Left colon (tissue), 2 donors: ENCODE data around the gene HTRA3. TPM values are rescaled to one million over a fixed set of nuclear protein-coding genes. Genes with fewer than 3 reads are reported as not detected.
"Not testable (repeated sequence)": the region's sequence is repeated elsewhere in the genome, so short reads cannot be mapped to it uniquely, and the experiment has no call there.

Experiments used
- ATAC-seq: fragments of 200-7000 bp; cut with Tn5 transposase; one replicate; pipeline ENCODE4 v1.9.1; 2020; ENCODE audit warnings: mild to moderate bottlenecking, moderate library complexity
- DNase-seq, 2 donors: peaks; one replicate each; pipeline ENCODE4 v3.0.0-alpha.2; 2020
- intact Hi-C, 2 donors: fragments of 100-400 bp; cut with DNase I in 1 of 2; cut with micrococcal nuclease in 1 of 2; formaldehyde crosslinking; loops; one replicate each; pipeline versions ENCODE4 v1.11.2 to v1.14.0; 2022; cut with DNase I, micrococcal nuclease
- total RNA-seq, 2 donors: library from RNA; stranded (reverse); fragmentation: NEBNext Ultra II Directional; extraction: Animal tissue kit (Norgen Biotek cat#: 25700); gene quantifications; one replicate each; pipeline ENCODE4 v1.2.1, GENCODE V29; 2021
- donor health status: DM: no; HTN: no; CAD: no.
- donor health status: DM: yes; HTN: yes; CAD: no.

Gene HTRA3
- total RNA-seq, 2 donors from 2014 or later, result 2.5 to 6.6 TPM

DNA sequence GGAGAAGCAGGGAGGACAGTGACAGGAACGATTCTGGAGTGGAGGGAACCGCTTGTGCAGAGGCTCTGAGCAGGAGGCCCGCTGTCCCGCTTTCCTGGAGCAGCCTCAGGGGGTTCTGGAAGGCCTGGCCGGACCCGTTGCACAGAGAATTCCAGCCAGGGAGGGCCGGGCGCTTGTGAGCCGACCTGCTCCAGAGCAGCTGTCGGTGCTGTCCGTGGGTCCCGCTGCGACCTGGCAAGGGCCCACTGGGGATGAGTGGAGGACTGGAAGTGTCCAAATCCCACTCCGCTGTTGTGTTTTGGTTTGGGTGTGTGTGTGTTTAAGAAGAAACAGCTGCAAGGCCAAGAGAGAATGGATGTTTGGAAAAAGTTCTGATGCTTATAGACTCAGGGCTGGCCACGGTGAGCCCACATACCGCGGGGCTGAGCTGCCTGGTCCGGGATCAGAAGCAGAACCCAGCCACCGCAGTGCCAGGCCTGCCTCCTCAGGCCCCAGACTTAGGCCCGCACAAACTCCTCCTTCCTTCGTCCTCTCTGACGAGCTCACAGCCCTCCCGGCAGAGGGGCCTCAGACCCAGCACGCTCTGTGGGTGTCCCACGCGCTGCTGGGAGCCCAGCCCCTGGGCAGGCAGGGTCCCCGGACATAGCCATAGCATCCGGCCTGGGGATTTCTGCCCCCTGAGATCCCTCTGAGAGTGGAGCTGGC is 73.9 kb downstream of the HTRA3 start:
- ATAC-seq, result no peak
- DNase-seq, result no peak
- intact Hi-C loops, result no loop called here

DNA sequence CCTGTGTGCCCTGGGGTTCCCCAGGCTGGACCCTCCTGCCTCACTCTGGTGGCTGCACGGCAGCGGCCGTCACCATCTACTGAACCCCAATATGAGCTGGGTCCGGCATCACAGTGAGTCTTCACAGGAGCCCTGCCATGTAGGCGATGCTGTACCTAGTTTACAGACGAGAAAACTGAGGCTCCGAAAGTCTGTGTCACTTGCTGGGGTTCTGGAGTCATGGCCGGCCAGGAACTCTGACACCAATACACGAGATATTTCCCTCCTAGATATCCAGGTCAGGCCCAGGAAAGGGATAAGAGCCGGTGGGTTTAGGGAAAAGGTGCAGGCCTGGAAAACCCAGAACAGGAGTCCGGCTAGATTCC is 74.4 kb downstream of the HTRA3 start:
- intact Hi-C loops, result no loop called here
- no peak for DNase-seq
- no peak for ATAC-seq

DNA sequence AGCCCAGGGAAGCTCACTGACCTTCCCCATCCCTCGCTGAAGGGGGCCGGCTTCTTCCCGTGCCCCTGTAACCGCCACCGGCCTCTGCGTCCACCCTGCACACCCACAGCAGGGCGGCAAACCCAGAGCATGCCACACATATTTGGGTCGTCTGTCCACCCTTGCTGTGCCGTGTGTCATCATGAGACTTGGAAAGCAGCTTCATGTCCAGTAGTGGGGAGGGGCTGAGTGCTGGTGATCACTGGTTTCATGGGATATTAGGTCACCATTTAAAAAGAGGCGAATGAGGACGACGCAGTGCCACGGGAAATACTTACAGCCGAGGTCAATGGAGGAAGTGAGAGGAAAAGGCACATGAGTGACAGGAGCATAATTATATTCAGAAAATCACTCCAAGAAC is 74.8 kb downstream of the HTRA3 start:
- ATAC-seq (no peak), DNase-seq (no peak)
- intact Hi-C loops, result no loop called here

DNA sequence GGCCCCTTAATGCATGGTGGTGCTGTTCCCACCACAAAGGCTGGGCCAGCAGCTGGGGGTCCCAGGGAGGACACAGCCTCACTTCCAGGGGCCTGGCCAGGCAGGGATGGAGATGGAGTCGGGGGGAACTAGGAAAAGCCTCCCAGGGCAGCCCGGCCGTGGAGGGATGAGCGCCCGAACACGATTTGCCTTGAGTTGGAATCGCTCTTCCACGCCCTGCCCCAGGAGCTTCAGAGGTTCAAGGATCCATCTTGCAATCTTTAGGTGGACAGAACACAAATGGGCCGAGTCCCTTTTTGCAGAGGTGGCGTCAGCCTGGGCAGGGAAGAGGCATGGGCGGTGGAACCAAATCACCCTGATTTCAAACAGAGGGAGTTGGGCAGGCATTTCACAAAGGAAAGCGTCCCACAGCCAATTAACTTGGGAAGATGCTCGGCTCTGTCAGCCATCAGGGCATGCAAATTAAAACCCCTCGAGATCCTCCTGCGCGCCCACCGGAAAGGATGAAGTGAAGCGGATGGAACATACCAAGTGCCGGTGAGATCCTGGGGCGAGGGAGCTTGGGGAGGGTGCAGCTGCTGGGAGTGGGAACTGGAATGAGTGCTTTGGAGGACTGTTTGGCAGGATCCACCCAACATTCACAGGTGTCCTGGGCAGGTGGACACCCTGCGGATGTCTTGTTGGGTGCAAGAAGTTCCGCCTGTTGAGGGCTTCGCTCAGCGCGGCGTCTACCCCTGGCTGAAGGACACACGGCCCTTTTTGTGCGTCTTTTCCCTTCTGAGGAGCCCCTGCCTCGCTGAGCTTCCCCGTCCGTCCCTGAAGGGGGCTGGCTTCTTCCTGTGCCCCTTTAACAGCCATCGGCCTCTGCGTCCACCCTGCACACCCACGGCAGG is 75.7 kb downstream of the HTRA3 start:
- ATAC-seq (no peak), DNase-seq (no peak)

DNA sequence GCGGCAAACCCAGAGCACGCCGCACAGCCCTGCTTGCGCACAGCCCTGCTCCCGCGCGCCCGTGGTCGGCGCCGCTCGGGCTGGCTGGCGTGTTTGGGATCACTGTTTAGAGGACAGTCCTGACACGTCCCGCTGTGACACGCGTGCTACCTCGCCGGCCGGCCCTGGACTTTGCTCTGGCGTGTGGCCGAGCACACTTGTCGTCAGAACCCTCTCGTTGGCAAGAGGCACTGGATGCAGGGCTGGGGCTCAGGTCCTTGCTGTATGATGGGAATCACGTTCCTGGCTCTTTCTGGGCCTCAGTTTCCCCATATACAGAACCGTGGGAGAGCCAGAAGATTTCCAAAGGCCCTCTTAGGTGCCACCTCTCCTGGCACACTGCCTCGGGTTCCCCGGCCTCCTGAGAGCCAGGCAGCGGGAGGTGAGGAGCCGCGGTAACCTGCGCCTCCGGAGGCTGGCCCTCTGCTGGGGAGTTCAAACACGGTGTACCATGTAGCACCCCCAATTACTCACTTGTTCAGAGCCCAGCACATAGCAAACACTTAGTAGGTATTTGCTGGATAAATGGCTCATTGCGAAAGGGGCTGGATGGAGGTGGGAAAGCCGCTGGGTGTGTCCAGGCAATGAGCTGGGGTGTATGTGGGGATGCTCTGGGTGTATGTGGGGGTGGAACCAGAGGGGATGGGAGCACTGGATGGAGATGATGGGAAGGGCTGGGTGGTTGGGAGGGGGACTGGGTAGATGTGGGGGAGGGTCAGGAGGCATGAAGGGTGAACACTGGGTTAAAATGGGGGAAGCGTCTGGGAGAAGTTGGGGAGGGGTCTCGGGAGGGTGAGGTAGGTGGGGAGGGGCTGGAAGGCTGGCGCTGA is 76.6 kb downstream of the HTRA3 start:
- intact Hi-C loops, result no loop called here
- DNase-seq, result no peak
- no peak for ATAC-seq

More for the DNA sequence above, 75.7 kb downstream of the HTRA3 start:
- intact Hi-C loops, result no loop called here

DNA sequence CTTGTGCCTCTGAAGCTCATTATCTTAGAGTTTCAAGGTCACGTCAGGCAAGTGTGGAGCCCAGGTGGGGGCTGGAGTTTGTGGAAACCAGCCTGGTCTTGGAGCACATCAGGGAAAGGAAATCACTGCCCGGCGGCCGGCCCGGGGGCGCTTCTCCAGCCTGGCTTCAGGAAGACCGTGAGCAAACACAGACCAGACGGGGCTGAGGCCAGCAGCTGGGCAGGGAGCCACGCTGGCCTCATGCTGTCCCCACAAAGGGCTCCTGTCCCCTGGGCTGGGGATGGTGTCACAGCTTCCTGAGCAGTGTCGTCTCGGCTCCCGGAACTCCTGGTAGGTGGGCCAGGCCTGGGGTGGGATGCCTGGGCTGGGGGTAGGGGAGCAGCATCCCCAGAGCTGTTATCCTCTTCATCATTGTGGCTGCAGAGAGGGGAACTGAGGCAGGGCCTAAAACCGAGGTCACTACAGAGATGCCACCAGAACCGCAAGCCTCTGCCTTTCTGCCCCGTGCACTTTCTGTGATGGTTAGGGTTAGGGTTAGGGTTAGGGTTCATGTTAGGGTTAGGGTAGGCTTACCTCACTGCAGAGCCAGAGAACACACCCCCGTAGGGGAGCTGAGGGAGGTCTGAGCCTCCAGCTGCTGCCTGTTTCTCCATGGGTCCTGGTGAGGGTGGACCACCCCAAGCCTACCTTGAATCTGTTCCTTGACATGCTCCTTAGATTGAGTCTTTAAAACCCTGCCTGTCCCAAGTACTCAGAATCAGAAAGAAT is 77.5 kb downstream of the HTRA3 start:
- DNase-seq, result no peak
- no peak for ATAC-seq
- intact Hi-C loops, result no loop called here

DNA sequence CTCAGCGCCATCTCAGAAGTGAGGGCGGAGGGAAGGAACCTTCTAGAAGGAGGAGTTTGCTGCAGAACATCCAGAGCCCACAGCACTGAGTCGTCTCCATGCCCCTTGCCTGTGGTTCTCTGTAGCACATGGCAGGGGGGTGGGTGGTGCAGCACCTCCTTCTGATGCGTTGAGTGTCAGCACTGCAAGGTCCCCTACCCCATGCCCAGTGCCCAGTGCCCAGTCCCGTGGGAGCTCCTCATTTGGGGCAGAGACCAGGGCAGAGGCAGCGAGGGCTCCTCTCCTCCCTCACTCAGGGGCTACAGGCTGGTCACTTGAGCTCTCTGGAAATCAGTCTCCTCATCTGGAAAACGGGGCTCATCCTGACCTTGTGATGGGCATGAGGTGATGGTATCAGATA is 78.1 kb downstream of the HTRA3 start:
- no peak for ATAC-seq
- no peak for DNase-seq
- intact Hi-C loops, result no loop called here

DNA sequence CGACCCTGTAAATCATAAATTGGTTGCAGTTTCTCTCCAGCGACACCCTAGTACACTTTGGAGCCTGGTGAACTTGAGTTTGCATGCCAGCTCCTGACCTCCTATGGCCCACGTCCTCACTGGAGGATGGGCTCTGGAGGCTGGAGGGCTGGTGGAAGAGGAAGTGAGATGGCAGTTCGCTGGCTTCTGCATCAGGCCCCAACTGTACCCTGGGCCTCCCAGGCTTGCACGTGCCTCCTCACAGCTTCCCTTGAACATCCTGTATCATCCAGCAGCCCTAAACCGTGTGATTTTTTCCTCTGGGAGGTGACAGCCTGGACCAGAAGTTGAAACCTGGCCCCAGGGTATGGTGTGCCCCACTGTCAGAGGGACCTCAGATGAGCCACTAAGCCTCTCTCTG is 78.5 kb downstream of the HTRA3 start:
- no peak for DNase-seq
- no peak for ATAC-seq
- intact Hi-C loops, result no loop called here

DNA sequence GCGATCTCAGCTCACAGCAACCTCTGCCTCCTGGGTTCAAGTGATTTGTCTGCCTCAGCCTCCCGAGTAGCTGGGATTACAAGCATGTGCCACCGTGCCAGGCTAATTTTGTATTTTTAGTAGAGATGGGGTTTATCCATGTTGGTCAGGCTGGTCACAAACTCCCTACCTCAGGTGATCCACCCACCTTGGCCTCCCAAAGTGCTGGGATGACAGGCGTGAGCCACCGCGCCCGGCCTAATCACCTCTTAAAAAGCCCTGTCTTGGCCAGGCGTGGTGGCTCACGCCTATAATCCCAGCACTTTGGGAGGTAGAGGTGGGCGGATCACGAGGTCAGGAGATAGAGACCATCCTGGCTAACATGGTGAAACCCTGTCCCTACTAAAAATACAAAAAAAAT is 79.7 kb downstream of the HTRA3 start:
- ATAC-seq, intact Hi-C loops, DNase-seq: not testable (repeated sequence)

DNA sequence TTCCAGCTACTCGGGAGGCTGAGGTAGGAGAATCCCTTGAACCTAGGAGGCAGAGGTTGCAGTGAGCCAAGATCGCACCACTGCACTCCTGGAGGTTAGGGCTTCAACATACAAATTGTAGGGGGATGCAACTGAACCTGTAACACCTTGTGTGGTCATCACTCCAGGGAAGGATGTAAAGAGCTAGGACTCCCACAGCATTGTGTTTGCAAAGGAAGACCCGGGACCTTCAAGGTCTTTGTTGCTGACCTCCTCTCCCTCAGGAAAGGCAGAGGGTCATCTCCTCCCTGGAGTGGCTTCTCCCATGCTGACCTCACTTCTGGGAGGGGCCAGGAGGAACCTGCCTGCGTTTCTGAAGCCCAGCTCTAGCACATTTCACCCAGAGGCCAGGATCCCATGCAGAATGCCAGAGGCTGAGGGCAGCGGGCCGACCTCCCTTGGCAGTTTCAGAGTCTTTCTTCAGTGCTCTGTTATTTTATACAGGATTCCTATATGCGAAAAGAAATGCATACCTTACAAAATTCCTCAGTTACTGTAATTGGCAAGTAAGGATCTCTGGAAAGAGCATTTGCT is 80.2 kb downstream of the HTRA3 start:
- DNase-seq (no peak), ATAC-seq (no peak)
- intact Hi-C loops, result no loop called here

DNA sequence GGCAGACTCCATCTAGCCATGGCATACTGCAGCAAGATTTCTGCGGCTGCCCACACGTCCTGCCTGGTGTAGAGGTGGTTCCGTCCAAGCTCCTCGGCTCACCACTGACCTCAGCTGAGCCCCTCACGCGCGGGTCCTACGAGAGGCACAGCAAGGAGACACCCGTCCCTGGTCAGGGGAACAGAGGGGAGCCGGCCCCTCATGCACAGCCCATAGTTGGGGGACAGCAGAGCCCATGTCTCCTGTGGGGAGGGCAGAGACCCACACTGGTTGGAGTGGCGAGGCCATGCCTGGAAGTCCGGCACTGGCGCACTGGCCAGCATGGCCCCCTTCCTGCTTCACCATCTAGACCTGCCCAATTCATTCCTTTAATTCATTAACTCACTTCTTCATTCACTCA is 80.8 kb downstream of the HTRA3 start:
- ATAC-seq (no peak), DNase-seq (no peak)
- intact Hi-C loops, result no loop called here

DNA sequence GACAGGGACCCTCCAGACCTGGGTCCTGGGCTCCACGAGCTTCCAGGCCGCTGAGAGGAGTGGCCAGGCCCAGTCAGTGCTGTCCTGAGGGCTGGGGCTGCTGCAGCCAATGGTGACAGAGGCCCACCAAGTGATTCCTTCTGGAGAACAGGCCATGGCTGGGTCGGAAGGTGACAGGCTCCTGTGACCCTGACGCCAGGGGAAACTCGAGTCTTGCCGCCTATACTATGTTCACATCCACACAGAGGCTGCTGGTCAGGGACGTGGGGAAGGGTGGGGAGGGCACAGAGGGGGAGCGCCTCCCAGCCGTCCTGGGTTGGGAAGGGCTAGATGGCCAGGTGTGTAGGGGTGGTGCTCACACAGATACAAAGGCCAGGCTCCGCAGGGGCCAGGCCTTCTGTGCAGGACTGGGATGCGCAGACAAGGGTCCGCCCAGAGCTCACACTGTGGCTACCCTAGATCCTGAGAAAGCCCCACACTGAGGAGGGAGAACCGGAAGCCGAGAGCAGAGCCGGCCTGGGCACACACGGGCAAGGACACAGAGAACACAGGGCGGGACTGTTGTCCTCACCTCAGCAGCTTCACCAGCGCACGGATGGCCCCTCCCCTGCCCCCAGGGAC is 81.4 kb downstream of the HTRA3 start:
- intact Hi-C loops, result no loop called here
- ATAC-seq (no peak), DNase-seq (no peak)

DNA sequence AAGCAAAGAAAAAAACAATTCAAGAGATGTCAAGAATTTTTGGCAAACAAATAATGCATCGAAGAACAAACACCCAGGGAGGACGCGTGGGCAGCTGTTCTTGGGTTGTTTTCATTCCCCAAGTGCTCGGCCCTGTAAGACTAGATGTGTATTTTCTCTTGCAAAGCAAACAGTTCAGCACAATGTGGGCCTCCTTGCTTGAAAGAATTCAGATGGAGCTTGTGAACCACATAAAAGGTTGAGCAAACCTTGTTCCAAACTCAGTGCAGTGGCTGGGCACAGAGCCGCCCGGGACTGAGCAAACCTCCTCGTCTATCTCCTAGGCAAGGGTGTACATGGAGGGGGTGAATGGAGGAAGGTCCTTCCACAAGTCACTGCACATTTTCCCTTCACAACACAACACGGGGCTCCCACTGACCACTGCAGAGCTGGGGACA is 82.4 kb downstream of the HTRA3 start:
- DNase-seq, result no peak
- intact Hi-C loops, result no loop called here
- no peak for ATAC-seq

DNA sequence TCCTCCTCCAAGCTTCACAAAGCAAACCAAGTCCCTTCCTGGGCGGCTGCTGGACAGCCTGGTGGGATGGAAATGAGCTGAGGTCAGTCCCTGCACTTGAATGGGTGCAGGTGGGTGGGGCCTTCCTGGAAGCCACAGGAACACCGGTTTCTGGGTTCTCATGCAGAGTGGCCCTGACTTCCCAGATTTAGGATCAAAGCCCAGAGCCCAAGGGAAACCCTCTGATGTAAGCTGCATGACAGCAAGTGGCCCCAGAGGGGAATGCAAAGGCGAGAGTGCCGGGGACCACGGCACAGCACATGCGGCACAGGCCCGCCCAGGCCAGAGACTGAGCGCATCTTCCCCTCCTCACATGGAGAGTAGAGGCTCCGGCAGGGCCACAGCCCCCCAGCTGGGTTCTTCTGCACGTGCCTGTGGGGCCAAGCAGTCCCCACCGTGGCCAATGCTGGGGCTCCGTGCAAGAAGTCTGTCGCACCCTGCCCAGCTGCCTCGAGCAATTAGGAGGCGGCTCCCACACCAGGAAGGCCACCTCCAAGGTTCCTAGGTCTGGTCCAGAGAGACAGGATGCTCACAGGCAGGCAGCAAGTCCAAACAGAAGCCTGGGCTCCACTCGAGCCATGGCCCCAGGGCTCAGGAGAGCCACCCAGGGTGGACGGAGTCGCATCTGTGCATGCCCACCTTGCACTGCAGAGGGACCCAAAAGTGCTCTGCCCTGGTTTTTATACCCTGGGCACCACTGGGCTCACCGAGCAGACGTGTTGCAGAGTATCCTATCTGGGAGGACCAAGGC is 83.0 kb downstream of the HTRA3 start:
- ATAC-seq, result no peak
- intact Hi-C loops, result no loop called here
- DNase-seq, result no peak

DNA sequence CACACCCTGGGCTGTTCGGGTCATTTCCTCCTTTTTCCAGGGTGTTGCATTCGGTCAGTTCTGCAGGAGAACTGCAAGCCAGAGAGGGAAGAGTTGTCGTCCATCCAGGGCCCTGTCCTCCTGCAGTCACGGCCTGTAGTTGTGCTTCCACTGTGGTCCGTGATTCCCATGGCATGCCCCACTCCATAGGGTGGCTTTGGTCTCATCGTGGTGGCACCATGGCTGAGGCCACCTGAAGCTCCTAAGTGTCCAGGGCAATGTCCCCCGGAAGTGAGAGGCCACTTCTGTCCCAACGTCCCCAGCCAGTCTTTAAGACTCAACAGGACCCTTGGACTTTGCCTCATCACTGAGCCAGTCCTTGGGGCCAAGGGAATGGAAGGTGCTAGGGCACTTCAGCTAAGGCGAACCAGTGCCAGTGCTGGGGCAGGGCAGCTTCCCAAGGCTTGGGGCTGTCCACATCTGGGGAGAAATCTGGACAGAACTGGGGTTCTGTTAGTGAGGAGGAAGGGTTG is 83.7 kb downstream of the HTRA3 start:
- ATAC-seq, result no peak
- DNase-seq, result no peak
- intact Hi-C loops, result no loop called here

DNA sequence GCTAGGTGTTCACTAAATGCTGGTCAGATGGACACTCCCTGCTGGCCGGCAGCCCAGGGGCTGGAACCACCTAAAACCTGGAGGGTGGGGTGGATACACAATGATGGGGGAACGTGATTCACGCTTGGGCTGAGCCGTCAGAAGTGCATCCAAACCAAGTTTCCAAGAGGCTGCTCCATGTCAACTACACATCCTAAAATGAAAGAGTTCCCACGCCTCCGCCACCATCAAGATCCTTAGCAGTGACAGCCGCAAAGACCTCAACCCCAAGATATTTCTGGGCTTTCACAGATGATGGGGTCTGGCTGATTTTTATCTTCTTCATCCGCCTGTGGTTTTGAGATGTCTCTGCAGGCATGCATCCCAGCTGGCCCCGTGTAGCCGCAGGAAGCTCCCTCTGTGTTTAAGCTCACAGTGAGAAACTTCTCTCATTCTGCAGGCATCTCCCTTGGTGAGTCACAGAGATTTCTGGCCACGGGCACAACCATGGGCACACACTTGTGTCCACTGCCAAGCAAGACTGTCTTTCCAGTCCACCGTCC is 84.4 kb downstream of the HTRA3 start:
- intact Hi-C loops, result no loop called here
- DNase-seq (no peak), ATAC-seq (no peak)

DNA sequence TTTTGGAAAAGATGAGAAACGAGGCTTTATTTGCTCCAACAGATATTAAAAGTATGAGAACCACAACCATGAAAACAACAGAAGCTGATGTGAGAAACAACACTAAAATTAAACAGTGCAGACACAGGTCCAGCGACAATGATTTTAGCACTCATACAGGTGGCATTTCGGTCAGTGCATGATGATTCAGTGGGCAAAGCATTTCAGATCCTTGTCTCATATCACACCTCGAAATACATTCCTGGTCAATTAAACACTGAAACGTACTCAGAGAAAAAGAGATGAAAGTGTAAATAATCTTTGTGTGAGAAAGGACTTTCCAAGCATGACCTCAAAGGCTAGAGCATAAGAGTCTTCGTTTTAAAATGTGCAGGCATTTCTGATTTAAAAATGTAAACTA is 85.8 kb downstream of the HTRA3 start:
- no peak for DNase-seq
- ATAC-seq, result no peak
- intact Hi-C loops, result no loop called here
